ACC112 (cell line): ENCODE data around the gene ACOXL.
A peak's percentile ranks its signal among the peaks of the same experiment; 100 is the strongest.
"Not testable (repeated sequence)": the region's sequence is repeated elsewhere in the genome, so short reads cannot be mapped to it uniquely, and the experiment has no call there.

Experiments used
- H2AFZ ChIP-seq: fragments of 200-600 bp; sonication (generic); one replicate; pipeline ENCODE4 v1.6.0; 2017; ENCODE audit warnings: antibody characterized with exemption, low read length; ENCODE audit not compliant: unreplicated experiment
- H3K27ac ChIP-seq: fragments of 200-600 bp; sonication (generic); 2 replicates; pipeline ENCODE4 v1.5.1; 2014; ENCODE audit warnings: low read depth, mild to moderate bottlenecking, antibody characterized with exemption, low read length, moderate library complexity
- H3K27me3 ChIP-seq: fragments of 200-600 bp; sonication (generic); 2 replicates; pipeline ENCODE4 v1.6.1; 2014; ENCODE audit warnings: mild to moderate bottlenecking, antibody characterized with exemption, low read length, moderate library complexity, mixed read lengths; ENCODE audit not compliant: insufficient read depth
- H3K36me3 ChIP-seq: fragments of 200-600 bp; sonication (generic); 2 replicates; pipeline ENCODE4 v1.6.1; 2016; ENCODE audit warnings: mild to moderate bottlenecking, antibody characterized with exemption, low read length, moderate library complexity, mixed read lengths; ENCODE audit not compliant: insufficient read depth
- H3K4me1 ChIP-seq: fragments of 200-600 bp; sonication (generic); one replicate; pipeline ENCODE4 v1.6.1; 2016; ENCODE audit warnings: low read length, mixed read lengths; ENCODE audit not compliant: insufficient read depth, unreplicated experiment, control insufficient read depth
- H3K4me3 ChIP-seq: fragments of 200-600 bp; sonication (generic); 2 replicates; pipeline ENCODE4 v1.5.1; 2014; ENCODE audit warnings: mild to moderate bottlenecking, low read depth, low read length
- H3K79me2 ChIP-seq: fragments of 200-600 bp; sonication (generic); one replicate; pipeline ENCODE4 v1.6.0; 2016; ENCODE audit warnings: low read length; ENCODE audit not compliant: control insufficient read depth, unreplicated experiment, insufficient read depth

Gene ACOXL

DNA sequence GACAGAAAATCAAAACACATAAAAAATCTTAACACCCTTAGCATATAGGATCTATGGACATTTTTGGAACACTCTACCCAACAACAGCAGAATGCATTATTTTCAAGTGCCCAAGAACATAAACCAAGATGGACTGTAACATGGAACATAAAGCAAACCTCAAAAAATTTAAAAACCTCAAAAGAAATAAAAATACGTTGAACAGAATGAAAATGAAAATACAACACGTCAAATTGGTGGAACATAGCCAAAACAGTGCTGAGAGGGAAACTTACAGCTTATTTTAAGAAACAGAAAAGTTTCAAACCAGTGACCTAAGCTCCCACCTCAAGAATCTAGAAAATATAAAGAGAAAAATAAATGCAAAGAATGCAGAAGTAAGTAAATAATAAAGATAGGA, 330.0 kb downstream of the ACOXL start:
- H2AFZ ChIP-seq: no peak overlapping the region
- no peak overlapping the region for H3K27ac ChIP-seq
- peaks cover 64% of the 10 kb centered on the region for H3K27me3 ChIP-seq
- no peaks in the 10 kb centered on the region for H3K36me3 ChIP-seq
- H3K4me1 ChIP-seq: no peaks in the 10 kb centered on the region
- no peaks in the 10 kb centered on the region for H3K79me2 ChIP-seq
- no peak overlapping the region for H3K4me3 ChIP-seq

DNA sequence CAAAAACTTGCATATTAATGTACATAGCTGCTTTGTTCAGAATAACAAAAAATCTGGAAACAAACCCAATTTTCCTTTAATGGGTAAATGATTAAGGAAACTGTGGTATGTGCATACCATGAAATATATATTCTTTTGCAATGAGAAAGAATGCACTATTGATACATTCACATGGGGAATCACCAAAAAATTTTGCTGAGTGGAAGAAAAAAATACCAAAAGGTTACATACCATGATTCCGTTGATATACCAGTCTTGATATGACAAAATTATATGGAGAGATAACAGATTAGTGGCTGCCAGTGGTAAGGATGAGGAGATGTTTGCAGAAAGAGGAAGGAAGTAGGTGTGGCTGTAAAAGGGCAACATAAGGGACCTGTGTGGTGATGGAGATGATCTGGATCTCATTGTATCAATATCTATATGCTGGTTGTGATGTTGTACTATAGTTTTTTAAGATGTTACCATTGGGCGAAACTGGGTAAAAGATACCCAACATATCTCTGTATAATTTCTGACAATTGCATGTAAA, 333.8 kb downstream of the ACOXL start:
- Histone ChIP-seq H3K27me3 (peaks cover 38% of the 10 kb centered on the region), H3K27ac (no peak overlapping the region), H3K36me3 (no peaks in the 10 kb centered on the region), H3K4me1 (peaks cover 7% of the 10 kb centered on the region), H3K79me2 (no peaks in the 10 kb centered on the region), H2AFZ (no peak overlapping the region), H3K4me3 (no peak overlapping the region)

DNA sequence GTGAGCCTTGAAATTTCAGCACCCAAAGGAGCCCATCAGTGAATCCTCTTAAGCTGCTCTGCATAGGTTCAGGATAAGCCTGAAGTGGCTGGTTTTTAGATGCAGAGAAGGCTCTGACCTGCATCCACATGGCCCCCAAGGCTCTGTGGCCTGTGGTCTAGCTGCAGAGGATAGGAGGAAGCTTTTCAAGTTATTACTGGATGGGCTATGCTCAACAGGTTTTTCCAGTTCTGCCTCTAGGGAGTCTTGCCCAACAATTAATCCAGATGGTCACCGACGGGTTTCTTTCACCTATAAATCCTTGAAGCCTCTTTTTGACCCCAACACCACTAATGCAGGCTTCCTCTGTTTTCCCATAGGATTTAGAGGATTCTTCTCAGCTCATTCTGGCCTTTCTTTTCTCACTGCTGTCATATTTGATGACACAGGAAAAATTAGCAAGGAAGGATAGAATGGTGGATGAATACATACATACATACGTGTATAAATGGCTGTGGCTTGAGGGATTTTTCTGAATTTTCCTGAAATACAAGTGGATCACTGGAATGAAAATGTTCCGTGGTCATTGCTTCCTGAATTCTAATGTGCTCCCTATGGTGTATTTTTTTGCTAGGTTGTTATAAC, 336.2 kb downstream of the ACOXL start:
- peaks cover 26% of the 10 kb centered on the region for H3K4me1 ChIP-seq
- H3K79me2 ChIP-seq: no peaks in the 10 kb centered on the region
- H3K36me3 ChIP-seq: no peaks in the 10 kb centered on the region
- H3K27ac ChIP-seq: no peak overlapping the region
- H2AFZ ChIP-seq: no peak overlapping the region
- H3K4me3 ChIP-seq: no peak overlapping the region
- peaks cover 16% of the 10 kb centered on the region for H3K27me3 ChIP-seq

DNA sequence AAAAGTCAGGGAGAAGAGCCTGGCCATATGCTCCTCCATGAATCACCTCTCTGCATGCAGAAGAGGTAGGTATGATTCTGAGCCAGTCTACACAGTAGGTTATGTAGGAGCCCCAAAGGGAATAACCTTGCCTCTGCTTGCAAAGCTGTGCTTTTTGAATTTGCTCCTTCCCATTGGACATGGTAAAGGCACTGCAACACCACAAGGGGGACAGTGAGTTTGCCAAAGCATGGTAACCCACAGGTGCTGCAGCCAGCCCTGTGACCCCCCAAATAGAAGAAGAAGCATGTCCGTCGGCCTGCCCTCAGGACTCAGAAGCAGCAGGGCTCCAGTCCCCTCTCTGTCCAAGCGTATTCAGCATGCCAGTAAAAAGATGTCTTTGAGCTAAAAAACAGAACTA, 337.3 kb downstream of the ACOXL start:
- Histone ChIP-seq H3K4me1 (peaks cover 26% of the 10 kb centered on the region), H3K36me3 (no peaks in the 10 kb centered on the region), H3K4me3 (no peak overlapping the region), H3K79me2 (no peaks in the 10 kb centered on the region), H3K27me3 (peaks cover 16% of the 10 kb centered on the region), H3K27ac (no peak overlapping the region), H2AFZ (no peak overlapping the region)

DNA sequence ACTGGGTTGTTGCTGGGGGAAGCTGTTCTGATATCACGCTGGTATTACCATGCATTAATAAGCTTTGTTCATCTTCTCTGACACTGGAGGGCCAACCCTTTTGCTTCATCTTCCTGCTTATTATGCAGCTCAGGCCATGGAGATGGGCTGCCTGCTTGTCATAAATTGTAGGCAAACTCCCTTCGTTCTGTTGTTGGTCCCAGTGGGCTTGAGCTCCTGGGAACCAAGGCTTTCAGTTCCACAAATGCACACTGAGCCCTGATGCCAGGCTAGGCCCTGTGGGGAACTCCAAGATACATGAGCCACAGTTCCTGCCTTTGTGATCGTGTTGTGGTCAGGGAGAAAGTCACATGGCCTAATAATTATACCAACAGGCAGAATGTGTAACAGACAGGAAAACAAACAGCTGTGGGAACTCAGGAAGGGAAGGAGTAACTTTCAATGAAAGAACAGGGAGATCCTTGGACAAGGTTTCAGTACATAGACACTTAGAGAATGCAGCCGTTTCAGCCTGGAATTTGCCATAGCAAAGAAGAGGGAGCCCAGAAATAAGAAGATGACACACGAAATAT, 339.3 kb downstream of the ACOXL start:
- Histone ChIP-seq H3K4me1 (peaks cover 26% of the 10 kb centered on the region), H3K79me2 (no peaks in the 10 kb centered on the region), H3K36me3 (no peaks in the 10 kb centered on the region), H3K27me3 (peaks cover 10% of the 10 kb centered on the region; the same call in 1 of the 2 replicates), H3K4me3 (peak overlapping the region; percentile 44), H2AFZ (peak overlapping the region; percentile 52), H3K27ac (peak overlapping the region; percentile 98)

DNA sequence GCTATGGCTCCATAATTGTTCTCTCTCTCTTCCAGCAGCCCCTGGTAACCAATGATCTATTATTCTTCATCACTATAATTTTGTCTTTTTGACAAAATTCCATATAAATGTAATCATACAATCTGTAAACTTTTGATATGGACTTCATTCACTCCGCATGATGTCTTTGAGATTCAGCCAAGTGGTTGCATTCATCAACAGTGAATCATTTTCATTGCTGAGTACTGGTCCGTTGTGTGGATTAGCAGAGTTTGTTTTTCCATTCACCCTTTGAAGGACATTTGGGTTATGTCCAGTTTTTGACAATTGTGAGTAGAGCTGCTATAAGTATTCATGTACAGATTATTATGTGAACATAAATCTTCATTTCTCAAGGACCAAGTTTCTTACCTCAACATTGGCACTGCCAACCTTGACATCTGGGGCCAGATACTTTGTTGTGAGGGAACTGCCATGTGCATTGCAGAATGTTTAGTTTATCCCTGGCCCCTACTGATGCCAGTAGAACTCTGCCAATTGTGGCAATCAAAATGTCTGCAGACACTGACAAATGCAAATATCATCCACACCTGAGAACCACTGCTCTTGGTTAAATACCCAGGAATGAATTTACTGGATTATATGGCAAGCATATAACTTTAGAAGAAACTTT, 340.0 kb downstream of the ACOXL start:
- peaks cover 14% of the 10 kb centered on the region for H3K27me3 ChIP-seq

DNA sequence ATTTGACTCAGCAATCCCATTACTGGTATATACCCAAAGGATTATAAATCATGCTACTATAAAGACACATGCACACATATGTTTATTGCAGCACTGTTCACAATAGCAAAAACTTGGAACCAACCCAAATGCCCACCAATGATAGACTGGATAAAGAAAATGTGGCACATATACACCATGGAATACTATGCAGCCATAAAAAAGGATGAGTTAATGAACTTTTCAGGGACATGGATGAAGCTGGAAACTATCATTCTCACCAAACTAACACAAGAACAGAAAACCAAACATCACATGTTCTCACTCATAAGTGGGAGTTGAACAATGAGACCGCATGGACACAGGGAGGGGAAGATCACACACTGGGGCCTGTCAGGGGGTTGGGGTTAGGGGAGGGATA, 350.3 kb downstream of the ACOXL start:
- not testable (repeated sequence) for H3K4me3 ChIP-seq, H2AFZ ChIP-seq, H3K36me3 ChIP-seq, H3K4me1 ChIP-seq, H3K27ac ChIP-seq, H3K79me2 ChIP-seq
- peaks cover 77% of the 10 kb centered on the region for H3K27me3 ChIP-seq

More for the DNA sequence above, 340.0 kb downstream of the ACOXL start:
- Histone ChIP-seq H3K4me1 (peaks cover 26% of the 10 kb centered on the region), H3K4me3 (peak overlapping the region; percentile 44; the same call in 1 of the 2 replicates), H3K79me2 (no peaks in the 10 kb centered on the region), H3K36me3 (no peaks in the 10 kb centered on the region), H2AFZ (no peak overlapping the region), H3K27ac (peak overlapping the region; percentile 98)

DNA sequence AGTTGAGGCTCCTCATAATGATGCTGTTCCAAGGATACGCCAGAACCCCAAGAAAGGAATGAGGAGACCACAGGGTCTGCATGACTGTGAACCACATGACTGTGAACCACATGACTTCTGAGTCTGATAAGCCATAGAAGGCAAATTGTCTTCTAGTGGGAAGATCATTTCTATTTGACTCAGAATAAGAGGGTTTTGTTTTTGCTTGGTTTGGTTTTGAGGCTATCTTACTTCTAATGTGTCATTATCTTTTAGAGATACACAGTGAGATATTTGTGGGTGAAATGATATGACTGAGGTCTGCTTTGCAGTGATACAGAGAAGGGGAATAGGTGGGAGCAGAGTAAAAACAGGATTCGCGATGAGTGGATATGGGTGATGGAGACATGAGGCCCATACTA, 359.4 kb downstream of the ACOXL start:
- no peaks in the 10 kb centered on the region for H3K4me1 ChIP-seq
- no peaks in the 10 kb centered on the region for H3K79me2 ChIP-seq
- H3K36me3 ChIP-seq: no peaks in the 10 kb centered on the region
- H3K4me3 ChIP-seq: no peak overlapping the region
- H3K27ac ChIP-seq: no peak overlapping the region
- H2AFZ ChIP-seq: no peak overlapping the region
- peaks cover 79% of the 10 kb centered on the region for H3K27me3 ChIP-seq

DNA sequence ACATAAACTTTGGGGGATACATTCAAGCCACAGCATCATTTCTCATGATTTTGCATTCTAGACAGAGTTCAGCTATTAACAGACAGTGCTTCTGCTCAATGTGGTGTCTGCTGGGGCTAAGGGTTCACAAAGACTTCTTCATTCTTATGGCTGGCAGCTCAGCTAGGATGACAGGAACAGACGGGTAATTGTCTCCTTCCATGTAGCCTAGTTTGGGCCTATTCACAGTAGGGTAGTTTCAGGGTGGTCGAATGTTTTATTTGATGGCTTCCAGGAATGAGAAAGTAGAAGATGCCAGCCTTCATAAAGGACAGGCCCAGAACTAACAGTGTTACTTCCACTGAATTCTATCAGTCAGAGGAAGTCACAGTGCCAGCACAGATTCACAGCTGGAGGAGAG, 362.3 kb downstream of the ACOXL start:
- H3K27ac ChIP-seq: no peak overlapping the region
- no peak overlapping the region for H3K4me3 ChIP-seq
- no peaks in the 10 kb centered on the region for H3K79me2 ChIP-seq
- H2AFZ ChIP-seq: no peak overlapping the region
- peaks cover 74% of the 10 kb centered on the region for H3K27me3 ChIP-seq
- H3K36me3 ChIP-seq: no peaks in the 10 kb centered on the region
- H3K4me1 ChIP-seq: no peaks in the 10 kb centered on the region

DNA sequence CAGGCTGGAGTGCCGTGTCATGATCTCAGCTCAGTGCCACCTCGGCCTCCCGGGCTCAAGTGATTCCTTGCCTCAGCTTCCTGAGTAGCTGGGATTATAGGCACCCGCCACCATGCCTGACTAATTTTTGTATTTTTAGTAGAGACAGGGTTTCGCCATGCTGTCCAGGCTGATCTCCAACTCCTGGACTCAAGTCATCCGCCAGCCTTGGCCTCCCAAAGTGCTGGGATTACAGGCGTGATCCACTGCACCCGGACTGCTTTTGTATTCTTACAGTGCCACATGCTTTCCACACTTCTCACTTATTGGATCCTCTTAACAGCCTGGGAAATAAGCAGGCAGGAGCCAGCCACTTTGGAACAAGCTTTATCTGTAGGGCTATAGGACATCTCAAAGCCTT, 363.1 kb downstream of the ACOXL start:
- Histone ChIP-seq H2AFZ (no peak overlapping the region), H3K27ac (no peak overlapping the region), H3K4me3 (no peak overlapping the region), H3K79me2 (no peaks in the 10 kb centered on the region), H3K36me3 (no peaks in the 10 kb centered on the region), H3K27me3 (peaks cover 74% of the 10 kb centered on the region), H3K4me1 (no peaks in the 10 kb centered on the region)

DNA sequence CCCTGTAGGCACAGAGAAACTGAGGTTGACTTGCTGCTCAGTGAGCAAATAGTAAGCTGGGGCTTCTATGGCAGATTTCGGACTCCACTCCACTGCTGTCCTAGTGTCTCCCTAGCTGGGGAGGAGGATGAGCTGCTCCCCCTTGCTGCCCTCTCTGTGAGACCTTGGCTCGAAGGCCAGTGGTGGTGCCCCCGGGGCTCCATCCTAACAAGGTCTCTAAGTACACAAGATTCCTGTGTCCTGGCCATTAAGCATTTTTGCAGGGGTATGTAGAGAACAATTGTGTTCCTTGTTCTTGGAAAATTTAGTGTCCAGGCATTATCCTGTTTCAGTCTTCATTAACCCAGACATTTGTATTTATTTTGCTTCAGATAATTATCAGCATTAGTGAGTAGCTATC, 367.0 kb downstream of the ACOXL start:
- peaks cover 56% of the 10 kb centered on the region for H3K27me3 ChIP-seq
- no peaks in the 10 kb centered on the region for H3K79me2 ChIP-seq
- no peaks in the 10 kb centered on the region for H3K4me1 ChIP-seq
- H2AFZ ChIP-seq: no peak overlapping the region
- H3K36me3 ChIP-seq: no peaks in the 10 kb centered on the region
- no peak overlapping the region for H3K4me3 ChIP-seq
- H3K27ac ChIP-seq: no peak overlapping the region
